ENCODE data around the gene FKBP11.

The FKBP11 gene

GRCh38 chr12:48968467-48968866 is 43.2 kb upstream of the FKBP11 start:
- ATAC-seq (ENCODE audit: low read depth): no peak
- Histone ChIP-seq H3K4me3 (ENCODE audit: severe bottlenecking) (no peak overlapping the region), H3K27ac (ENCODE audit: poor library complexity, severe bottlenecking) (no peak overlapping the region), H3K9me3 (ENCODE audit: severe bottlenecking) (no peaks in the 10 kb centered on the region), H3K27me3 (ENCODE audit: insufficient read depth, poor library complexity, severe bottlenecking) (peaks cover 36% of the 10 kb centered on the region), H3K36me3 (ENCODE audit: low read depth) (no peaks in the 10 kb centered on the region), H3K4me1 (ENCODE audit: insufficient read depth, poor library complexity, severe bottlenecking) (no peaks in the 10 kb centered on the region)
- TF ChIP-seq, protein P1, sequence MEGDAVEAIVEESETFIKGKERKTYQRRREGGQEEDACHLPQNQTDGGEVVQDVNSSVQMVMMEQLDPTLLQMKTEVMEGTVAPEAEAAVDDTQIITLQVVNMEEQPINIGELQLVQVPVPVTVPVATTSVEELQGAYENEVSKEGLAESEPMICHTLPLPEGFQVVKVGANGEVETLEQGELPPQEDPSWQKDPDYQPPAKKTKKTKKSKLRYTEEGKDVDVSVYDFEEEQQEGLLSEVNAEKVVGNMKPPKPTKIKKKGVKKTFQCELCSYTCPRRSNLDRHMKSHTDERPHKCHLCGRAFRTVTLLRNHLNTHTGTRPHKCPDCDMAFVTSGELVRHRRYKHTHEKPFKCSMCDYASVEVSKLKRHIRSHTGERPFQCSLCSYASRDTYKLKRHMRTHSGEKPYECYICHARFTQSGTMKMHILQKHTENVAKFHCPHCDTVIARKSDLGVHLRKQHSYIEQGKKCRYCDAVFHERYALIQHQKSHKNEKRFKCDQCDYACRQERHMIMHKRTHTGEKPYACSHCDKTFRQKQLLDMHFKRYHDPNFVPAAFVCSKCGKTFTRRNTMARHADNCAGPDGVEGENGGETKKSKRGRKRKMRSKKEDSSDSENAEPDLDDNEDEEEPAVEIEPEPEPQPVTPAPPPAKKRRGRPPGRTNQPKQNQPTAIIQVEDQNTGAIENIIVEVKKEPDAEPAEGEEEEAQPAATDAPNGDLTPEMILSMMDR (IDR thresholded peaks at IDR 0.05; ENCODE audit: poor library complexity, severe bottlenecking): no peak
- no peak for DNase-seq (ENCODE audit: low spot score)

- Histone ChIP-seq H3K9me3 (ENCODE audit: severe bottlenecking) (no peaks in the 10 kb centered on the region), H3K4me3 (ENCODE audit: severe bottlenecking) (no peak overlapping the region), H3K27me3 (ENCODE audit: insufficient read depth, poor library complexity, severe bottlenecking) (peaks cover 31% of the 10 kb centered on the region), H3K27ac (ENCODE audit: poor library complexity, severe bottlenecking) (no peak overlapping the region), H3K36me3 (ENCODE audit: low read depth) (no peaks in the 10 kb centered on the region), H3K4me1 (ENCODE audit: insufficient read depth, poor library complexity, severe bottlenecking) (no peaks in the 10 kb centered on the region)
- ATAC-seq (ENCODE audit: low read depth) (no peak), DNase-seq (ENCODE audit: low spot score) (no peak)
- TF ChIP-seq, protein P1 (IDR thresholded peaks at IDR 0.05; ENCODE audit: poor library complexity, severe bottlenecking): no peak
Measured at GRCh38 chr12:48967991-48968390, 42.7 kb upstream of the FKBP11 start.

GRCh38 chr12:48966177-48966895 is 41.0 kb upstream of the FKBP11 start:
- H3K4me1 ChIP-seq (ENCODE audit: insufficient read depth, poor library complexity, severe bottlenecking): no peaks in the 10 kb centered on the region
- no peak overlapping the region for H3K4me3 ChIP-seq (ENCODE audit: severe bottlenecking)
- no peak for ATAC-seq (ENCODE audit: low read depth)
- no peaks in the 10 kb centered on the region for H3K36me3 ChIP-seq (ENCODE audit: low read depth)
- no peaks in the 10 kb centered on the region for H3K9me3 ChIP-seq (ENCODE audit: severe bottlenecking)
- no peak overlapping the region for H3K27ac ChIP-seq (ENCODE audit: poor library complexity, severe bottlenecking)
- DNase-seq (ENCODE audit: low spot score): no peak
- H3K27me3 ChIP-seq (ENCODE audit: insufficient read depth, poor library complexity, severe bottlenecking): peaks cover 14% of the 10 kb centered on the region
- TF ChIP-seq, protein P1 (IDR thresholded peaks at IDR 0.05; ENCODE audit: poor library complexity, severe bottlenecking): no peak

DNA sequence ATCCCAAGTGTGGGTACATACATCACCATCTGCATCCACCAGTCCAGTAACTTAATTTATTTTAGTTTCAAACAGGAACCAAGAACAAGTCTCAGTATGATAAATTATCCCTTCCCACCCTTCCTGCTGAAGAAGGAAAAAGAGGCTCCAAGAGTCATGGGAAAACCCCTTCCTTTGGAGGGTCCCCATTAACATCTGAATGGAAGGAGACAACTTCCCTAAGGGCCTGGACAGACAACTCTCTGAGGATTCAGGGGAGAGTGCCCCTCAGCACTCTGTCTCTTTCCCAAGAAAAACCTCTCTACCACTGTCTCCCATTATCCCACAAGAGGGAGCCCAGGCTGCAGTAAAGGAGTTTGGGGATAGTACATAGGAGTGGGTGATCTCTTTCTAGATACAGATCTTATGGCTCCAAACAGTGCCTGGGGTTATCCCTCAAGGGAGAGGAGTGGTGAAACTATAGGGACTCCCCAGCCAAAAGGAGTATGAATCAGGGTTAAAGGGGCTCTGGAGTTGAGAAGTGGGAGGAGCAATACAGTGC is 40.1 kb upstream of the FKBP11 start:
- Histone ChIP-seq H3K9me3 (ENCODE audit: severe bottlenecking) (no peaks in the 10 kb centered on the region), H3K4me3 (ENCODE audit: severe bottlenecking) (no peak overlapping the region), H3K4me1 (ENCODE audit: insufficient read depth, poor library complexity, severe bottlenecking) (no peaks in the 10 kb centered on the region), H3K27ac (ENCODE audit: poor library complexity, severe bottlenecking) (no peak overlapping the region), H3K27me3 (ENCODE audit: insufficient read depth, poor library complexity, severe bottlenecking) (peaks cover 5% of the 10 kb centered on the region), H3K36me3 (ENCODE audit: low read depth) (no peaks in the 10 kb centered on the region)
- DNase-seq (ENCODE audit: low spot score): no peak
- TF ChIP-seq, protein P1 (IDR thresholded peaks at IDR 0.05; ENCODE audit: poor library complexity, severe bottlenecking): peak; percentile 45
- peak; percentile 73 for ATAC-seq (ENCODE audit: low read depth)

- H3K27ac ChIP-seq (ENCODE audit: poor library complexity, severe bottlenecking): no peak overlapping the region
- H3K4me3 ChIP-seq (ENCODE audit: severe bottlenecking): no peak overlapping the region
- no peaks in the 10 kb centered on the region for H3K27me3 ChIP-seq (ENCODE audit: insufficient read depth, poor library complexity, severe bottlenecking)
- no peaks in the 10 kb centered on the region for H3K9me3 ChIP-seq (ENCODE audit: severe bottlenecking)
- TF ChIP-seq, protein P1 (IDR thresholded peaks at IDR 0.05; ENCODE audit: poor library complexity, severe bottlenecking): no peak
- ATAC-seq (ENCODE audit: low read depth) (no peak), DNase-seq (ENCODE audit: low spot score) (no peak)
- H3K4me1 ChIP-seq (ENCODE audit: insufficient read depth, poor library complexity, severe bottlenecking): no peaks in the 10 kb centered on the region
- no peaks in the 10 kb centered on the region for H3K36me3 ChIP-seq (ENCODE audit: low read depth)
Measured at GRCh38 chr12:48961801-48962200, 36.5 kb upstream of the FKBP11 start.

All from RWPE2 (cell line).